GM12878 (cell line): Measurements from ENCODE around the gene SETD7. TPM values are rescaled to one million over a fixed set of nuclear protein-coding genes. Genes with fewer than 3 reads are reported as not detected.

ENCODE experiments used
- ATAC-seq: fragments of 200-7000 bp; cut with Tn5 transposase; 3 replicates; pipeline ENCODE4 v1.9.1; 2020; ENCODE audit warnings: mild to moderate bottlenecking, moderate library complexity
- BruUV-seq: library from RNA; stranded (reverse); fragments of 400-500 nt; replicated peaks from 2 replicates; lab custom pipeline; 2021; lab: Mats Ljungman, UMichigan
- CTCF ChIA-PET: fragments of 300-600 bp; sonication (Branson Sonifier 250); formaldehyde crosslinking; extraction: SDS; loops from one replicate; lab custom pipeline; 2021; ENCODE audit warnings: inconsistent platforms; lab: Yijun Ruan, JAX
- POLR2A ChIA-PET: fragments of 350-600 bp; formaldehyde crosslinking; extraction: SDS; loops from one replicate; lab custom pipeline; 2021; ENCODE audit warnings: inconsistent platforms; lab: Charles Lee
- RAD21 ChIA-PET: fragments of 300-600 bp; sonication (Branson Sonifier 250); formaldehyde crosslinking; loops from one replicate; lab custom pipeline; 2023; ENCODE audit warnings: antibody characterized with exemption; ENCODE audit not compliant: unreplicated experiment; lab: Charles Lee
- SMC1A ChIA-PET: fragments of 300-600 bp; sonication (Branson Sonifier 250); formaldehyde crosslinking; loops from one replicate; lab custom pipeline; 2023; ENCODE audit not compliant: unreplicated experiment, uncharacterized antibody; lab: Charles Lee
- DNase-seq: peaks from one replicate; pipeline ENCODE4 v3.0.0-alpha.2; 2011; ENCODE audit warnings: low read depth, low spot score
- FAIRE-seq: peaks from 3 replicates; lab custom pipeline; 2011; peaks lifted over from hg19 to GRCh38; lab: Jason Lieb, UNC
- H2AFZ ChIP-seq: 2 replicates; pipeline ENCODE4 v1.6.0; 2011; ENCODE audit warnings: low read depth, low read length, control low read depth; ENCODE audit not compliant: control insufficient read depth
- H3K27ac ChIP-seq: 2 replicates; pipeline ENCODE4 v1.5.1; 2011; ENCODE audit warnings: control low read depth; ENCODE audit not compliant: control insufficient read depth, insufficient read depth
- H3K27me3 ChIP-seq, 2 experiments: replicated peaks in 1 of 2; 2 replicates each; pipeline versions ENCODE4 v1.6.0 to v1.6.1; 2011; ENCODE audit warnings: low read length in 1 of 2; ENCODE audit not compliant: control insufficient read depth in 2 of 2, insufficient read depth in 2 of 2
- H3K36me3 ChIP-seq, 2 experiments: 2 replicates each; pipeline ENCODE4 v1.5.1; 2011; ENCODE audit warnings: low read length in 1 of 2; ENCODE audit not compliant: control insufficient read depth in 2 of 2, insufficient read depth in 2 of 2
- H3K4me1 ChIP-seq: 2 replicates; pipeline ENCODE4 v1.6.1; 2011; ENCODE audit warnings: mild to moderate bottlenecking, low read length, moderate library complexity, mixed read lengths; ENCODE audit not compliant: control insufficient read depth, insufficient read depth
- H3K4me2 ChIP-seq: 2 replicates; pipeline ENCODE4 v1.6.0; 2011; ENCODE audit warnings: control low read depth; ENCODE audit not compliant: control insufficient read depth, insufficient read depth
- H3K4me3 ChIP-seq: fragments of 200-600 bp; sonication (generic); 2 replicates; pipeline ENCODE4 v1.5.1; 2016
- H3K79me2 ChIP-seq: 2 replicates; pipeline ENCODE4 v1.6.0; 2011; ENCODE audit warnings: low read length; ENCODE audit not compliant: control insufficient read depth, insufficient read depth
- H3K9ac ChIP-seq: 2 replicates; pipeline ENCODE4 v1.8.0; 2011; ENCODE audit warnings: low read length, control low read depth, mixed read lengths; ENCODE audit not compliant: control insufficient read depth, insufficient read depth
- H3K9me3 ChIP-seq: replicated peaks from 3 replicates; pipeline ENCODE4 v1.5.1; 2011; ENCODE audit warnings: mild to moderate bottlenecking, low read length; ENCODE audit not compliant: control insufficient read depth, insufficient read depth
- H4K20me1 ChIP-seq: 2 replicates; pipeline ENCODE4 v1.6.0; 2011; ENCODE audit not compliant: control insufficient read depth, insufficient read depth
- BCL11A ChIP-seq: IDR thresholded peaks from 2 replicates; pipeline ENCODE4 v1.6.1; 2011; ENCODE audit warnings: low read depth, low read length
- BMI1 ChIP-seq: fragments of 450-650 bp; IDR thresholded peaks from 2 replicates; pipeline ENCODE4 v1.6.1; 2016; ENCODE audit warnings: mild to moderate bottlenecking, moderate library complexity, borderline replicate concordance
- CBX3 ChIP-seq: fragments of 200-600 bp; sonication (generic); IDR thresholded peaks from 2 replicates; pipeline ENCODE4 v1.6.1; 2016; ENCODE audit warnings: low read depth, borderline replicate concordance
- CBX5 ChIP-seq: sonication (generic); IDR thresholded peaks from 2 replicates; pipeline ENCODE4 v1.6.1; 2016; ENCODE audit warnings: low read depth, moderate library complexity, mild to moderate bottlenecking, inconsistent platforms
- CEBPB ChIP-seq, 2 experiments: fragments of 150-350 bp in 1 of 2; IDR thresholded peaks; 2 replicates each; pipeline ENCODE4 v1.6.1; 2012 to 2014; ENCODE audit warnings: low read depth in 2 of 2, low read length in 2 of 2, borderline replicate concordance in 1 of 2, inconsistent platforms in 1 of 2
- CREB1 ChIP-seq: IDR thresholded peaks from 2 replicates; pipeline ENCODE4 v1.6.1; 2012; ENCODE audit warnings: low read depth, mild to moderate bottlenecking, inconsistent platforms
- CTCF ChIP-seq, 3 experiments: IDR thresholded peaks in 2 of 3; conservative IDR thresholded peaks in 1 of 3; 2 replicates each; pipeline ENCODE4 v1.5.1; 2011; ENCODE audit warnings: low read depth in 3 of 3, low read length in 3 of 3, mild to moderate bottlenecking in 3 of 3, control low read depth in 2 of 3, moderate library complexity in 2 of 3, inconsistent platforms in 1 of 3, mixed read lengths in 1 of 3; ENCODE audit not compliant: control insufficient read depth in 2 of 3, insufficient read depth in 1 of 3; ENCODE audit errors: extremely low read depth in 1 of 3
- FOXM1 ChIP-seq: IDR thresholded peaks from 2 replicates; pipeline ENCODE4 v1.6.1; 2012; ENCODE audit warnings: low read depth, mild to moderate bottlenecking, inconsistent platforms, low read length, moderate library complexity
- POU2F2 ChIP-seq: IDR thresholded peaks from 3 replicates; pipeline ENCODE4 v1.6.1; 2011; ENCODE audit warnings: low read depth, mild to moderate bottlenecking, low read length, borderline replicate concordance
- SP1 ChIP-seq: IDR thresholded peaks from one replicate; pipeline ENCODE4 v1.6.1; 2011; ENCODE audit warnings: low read depth, low read length
- SPI1 ChIP-seq: IDR thresholded peaks from 2 replicates; pipeline ENCODE4 v1.6.1; 2011; ENCODE audit warnings: low read depth, mild to moderate bottlenecking, low read length, moderate library complexity, borderline replicate concordance; ENCODE audit not compliant: insufficient read depth
- TARDBP ChIP-seq: IDR thresholded peaks from 2 replicates; pipeline ENCODE4 v1.6.1; 2016; ENCODE audit warnings: borderline replicate concordance
- ZBED1 ChIP-seq: IDR thresholded peaks from 2 replicates; pipeline ENCODE4 v1.6.1; 2016; ENCODE audit warnings: borderline replicate concordance
- ZNF384 ChIP-seq: IDR thresholded peaks from 2 replicates; pipeline ENCODE4 v1.6.1; 2012; ENCODE audit warnings: low read depth, mild to moderate bottlenecking, low read length, improper control_type of control experiment, borderline replicate concordance
- ZZZ3 ChIP-seq: IDR thresholded peaks from 2 replicates; pipeline ENCODE4 v1.6.1; 2011; ENCODE audit warnings: low read depth; ENCODE audit not compliant: control insufficient read depth, insufficient read length
- WGBS: methylation state at CpG from one replicate; pipeline ENCODE4 v1.1.6; 2016; ENCODE audit warnings: low lambda C conversion rate; ENCODE audit not compliant: insufficient replicate concordance, insufficient coverage; ENCODE audit errors: missing lambda C conversion rate; 5-methylcytosine and 5-hydroxymethylcytosine counted together
- in situ Hi-C: fragments of 300-500 bp; cut with MboI; formaldehyde crosslinking; loops from 9 replicates; pipeline ENCODE4 v1.14.3; 2018; ENCODE audit warnings: mixed read lengths
- intact Hi-C: fragments of 100-400 bp; cut with micrococcal nuclease; formaldehyde crosslinking; loops from one replicate; pipeline ENCODE4 v1.14.2; 2022; ENCODE audit not compliant: unreplicated experiment
- polyA plus RNA-seq, 11 experiments: library from polyadenylated mRNA; depleted of rRNA in 4 of 11; unstranded in 6 of 11; stranded (reverse) in 5 of 11; fragments of >200 nt; fragmentation: Nextera tagmentation in 4 of 11; fragmentation: Illumina TruSeq in 1 of 11; extraction: Ambion mirVana in 4 of 11; extraction: Trizol in 1 of 11; gene quantifications; 1 replicate in 1 of 11; 2 replicates in 10 of 11; pipeline versions ENCODE4 v1.2.1 to v1.2.3, GENCODE V29; 2011 to 2016; ENCODE audit warnings: inconsistent platforms in 2 of 11, missing spikeins in 2 of 11, low read depth in 1 of 11
- total RNA-seq, 4 experiments: library from RNA; depleted of rRNA in 3 of 4; stranded (reverse); fragments of >200 nt in 3 of 4; fragmentation: Illumina TruSeq in 1 of 4; extraction: Trizol in 1 of 4; gene quantifications; 2 replicates each; pipeline versions ENCODE4 v1.2.1 to v1.2.3, GENCODE V29; 2013 to 2021

Gene SETD7
- total and polyA plus RNA-seq, 10 of the 15 experiments (the other 5 are each of a cell fraction or from before 2014, with no cell fraction given) = 0.03 to 0.82 (median 0.44) TPM

- intact Hi-C loops = no loop called here
- WGBS = 43% methylated on average over 6 of the region's 6 CpGs
- Histone ChIP-seq H3K4me1 (no peaks in the 10 kb centered on the region), H4K20me1 (no peaks in the 10 kb centered on the region)
- ATAC-seq = no peak
- no peak for TF ChIP-seq ZZZ3
- TF ChIP-seq, all 136 proteins: peak for 0
- no peak overlapping the region for H3K4me2 ChIP-seq
- H3K36me3 ChIP-seq = no peaks in the 10 kb centered on the region
- H3K9ac ChIP-seq = no peak overlapping the region
- H3K79me2 ChIP-seq = no peaks in the 10 kb centered on the region
- H3K27ac ChIP-seq = no peak overlapping the region
- no peak for DNase-seq
- H3K9me3 ChIP-seq = no peaks in the 10 kb centered on the region
- no TSS peak for BruUV-seq
- no peak for FAIRE-seq
- SMC1A ChIA-PET = interaction anchor here (0.7 kb wide), 1 partner anchor 26 kb away, joined by 3 read pairs; no protein-coding TSS in a partner anchor
- RAD21 ChIA-PET = no interaction called here
- H3K27me3 ChIP-seq = no peaks in the 10 kb centered on the region
- in situ Hi-C loops = no loop called here
- H3K4me3 ChIP-seq = no peak overlapping the region
- H2AFZ ChIP-seq = no peak overlapping the region
- POLR2A ChIA-PET = no interaction called here
- CTCF ChIA-PET = interaction anchor here (0.9 to 2.8 kb wide), 3 partner anchors 8 to 85 kb away, joined by 3 to 22 read pairs (median 4); no protein-coding TSS in a partner anchor
Measured at GRCh38 chr4:139501527-139501926, 54.5 kb downstream of the SETD7 start.

DNA sequence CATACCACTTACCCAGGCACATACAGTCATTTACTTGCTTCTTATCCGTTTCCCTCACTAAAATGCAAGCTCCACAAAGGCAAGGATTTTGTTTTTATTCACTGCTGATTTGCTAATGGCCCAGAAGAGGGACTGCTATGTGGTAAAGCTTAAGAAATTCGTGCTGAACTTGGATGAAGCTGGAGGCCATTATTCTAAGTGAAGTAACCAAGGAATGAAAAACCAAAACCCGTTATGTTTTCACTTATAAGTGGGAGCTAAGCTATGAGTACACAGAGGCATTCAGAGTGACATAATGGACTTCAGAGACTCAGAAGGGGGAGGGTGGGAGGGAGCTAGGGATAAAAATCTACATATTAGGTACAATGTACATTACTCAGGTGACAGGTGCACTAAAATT is 54.9 kb downstream of the SETD7 start:
- no TSS peak for BruUV-seq
- POLR2A ChIA-PET = no interaction called here
- Histone ChIP-seq H3K27ac (no peak overlapping the region), H2AFZ (no peak overlapping the region), H3K27me3 (no peaks in the 10 kb centered on the region), H3K9ac (no peak overlapping the region), H3K4me1 (no peaks in the 10 kb centered on the region), H3K9me3 (no peaks in the 10 kb centered on the region), H3K4me2 (no peak overlapping the region), H3K36me3 (no peaks in the 10 kb centered on the region), H3K79me2 (no peaks in the 10 kb centered on the region)
- RAD21 ChIA-PET = no interaction called here
- CTCF ChIA-PET = interaction anchor here (0.9 to 2.8 kb wide), 3 partner anchors 9 to 85 kb away, joined by 3 to 22 read pairs (median 4); no protein-coding TSS in a partner anchor
- DNase-seq = no peak
- WGBS = 10% methylated on average over 3 of the region's 3 CpGs
- SMC1A ChIA-PET = interaction anchor here (0.7 kb wide), 1 partner anchor 27 kb away, joined by 3 read pairs; no protein-coding TSS in a partner anchor
- no peak for TF ChIP-seq SPI1
- no peak for TF ChIP-seq BCL11A
- TF ChIP-seq TARDBP = no peak
- TF ChIP-seq CEBPB (IDR thresholded peaks at IDR 0.05; ENCODE audit: borderline replicate concordance in 1 of 2, low read depth in 2 of 2, low read length in 2 of 2) = no peak
- no peak for TF ChIP-seq CBX5
- no peak for TF ChIP-seq BMI1
- no peak for TF ChIP-seq FOXM1
- TF ChIP-seq CTCF (IDR thresholded peaks at IDR 0.05 in 2 of 3, conservative IDR thresholded peaks at IDR 0.05 in 1 of 3; ENCODE audit: control insufficient read depth in 2 of 3, extremely low read depth in 1 of 3, insufficient read depth in 1 of 3, low read depth in 3 of 3, low read length in 3 of 3) = no peak
- no peak for TF ChIP-seq ZBED1
- TF ChIP-seq CREB1 = no peak
- no peak for TF ChIP-seq SP1
- no peak for TF ChIP-seq CBX3
- TF ChIP-seq ZNF384 = no peak
- no peak for TF ChIP-seq POU2F2
- TF ChIP-seq, all 136 proteins: peak for 0
- no peaks in the 10 kb centered on the region for H4K20me1 ChIP-seq
- intact Hi-C loops = no loop called here
- no peak for FAIRE-seq
- in situ Hi-C loops = no loop called here
- ATAC-seq = no peak
- no peak overlapping the region for H3K4me3 ChIP-seq
